CD4-positive, alpha-beta T cell treated with Interferon gamma for 1 hour (primary cell): ENCODE data around the gene SLC24A1.
"Not testable (repeated sequence)": the region's sequence is repeated elsewhere in the genome, so short reads cannot be mapped to it uniquely, and the experiment has no call there.

Experiments
- DNase-seq: peaks from one replicate; pipeline ENCODE4 v3.0.0-alpha.2; 2020

The SLC24A1 gene

DNA sequence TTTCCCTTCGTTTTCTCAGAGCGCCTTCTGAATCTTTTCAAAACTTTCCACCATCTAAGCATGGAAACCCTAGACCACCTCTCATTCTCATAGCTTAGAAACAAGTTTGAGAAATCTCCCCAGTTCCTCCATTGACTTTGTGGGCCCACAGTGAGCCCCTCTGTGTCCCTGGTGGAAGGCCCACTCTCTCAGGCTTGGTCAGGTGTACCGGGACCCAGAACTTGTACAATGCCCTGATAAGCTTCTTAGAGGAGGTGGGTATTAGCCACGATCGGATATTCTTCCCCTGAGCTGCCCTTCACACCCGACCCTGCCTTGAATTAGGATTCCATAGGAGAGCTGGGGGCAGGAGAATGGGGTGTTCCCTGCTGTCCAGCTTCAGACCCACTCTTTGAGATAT lies at the start of gene SLC24A1:
TSS of gene SLC24A1 (plus strand) at position 301 of the 400 bp plus-strand sequence. CDS start 2,143 bp downstream, outside the sequence.
- no peak for DNase-seq

DNA sequence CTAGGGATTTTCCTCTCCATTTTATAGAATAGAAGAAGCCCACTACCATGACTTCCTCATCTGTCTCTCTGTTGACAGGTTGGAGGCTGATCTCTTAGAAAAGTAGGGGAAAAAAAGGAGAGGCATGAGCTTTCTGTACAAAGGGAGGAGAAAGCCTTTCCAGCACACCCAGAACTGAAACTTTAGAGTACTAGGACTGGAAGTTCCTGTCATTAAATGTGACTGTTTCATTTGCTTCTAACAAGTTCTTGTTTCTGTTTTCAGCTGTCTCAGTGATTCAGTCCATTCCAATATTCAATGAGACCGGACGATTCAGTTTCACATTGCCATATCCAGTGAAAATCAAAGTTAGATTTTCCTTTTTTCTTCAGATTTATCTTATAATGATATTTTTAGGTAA lies 49.8 kb upstream of the SLC24A1 start:
- no peak for DNase-seq

DNA sequence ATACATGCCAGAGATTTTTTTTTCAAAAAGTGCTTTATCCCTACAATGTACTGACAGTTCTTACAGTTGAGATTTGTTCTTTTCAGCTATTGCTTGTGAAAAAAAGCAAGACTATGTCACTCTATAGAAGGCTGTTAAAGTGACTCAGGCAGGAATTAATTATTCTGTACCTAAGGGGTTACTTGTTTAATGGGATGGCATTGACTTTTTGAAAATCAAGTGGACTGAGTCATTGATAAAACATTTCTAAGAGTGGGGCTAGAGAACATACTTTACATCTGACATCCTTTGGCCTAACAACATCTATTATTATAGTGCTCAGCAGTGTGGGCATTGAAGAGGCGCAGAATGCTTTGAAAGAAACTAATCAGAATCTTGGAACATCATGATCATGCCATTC lies 45.1 kb upstream of the SLC24A1 start:
- DNase-seq = no peak

DNA sequence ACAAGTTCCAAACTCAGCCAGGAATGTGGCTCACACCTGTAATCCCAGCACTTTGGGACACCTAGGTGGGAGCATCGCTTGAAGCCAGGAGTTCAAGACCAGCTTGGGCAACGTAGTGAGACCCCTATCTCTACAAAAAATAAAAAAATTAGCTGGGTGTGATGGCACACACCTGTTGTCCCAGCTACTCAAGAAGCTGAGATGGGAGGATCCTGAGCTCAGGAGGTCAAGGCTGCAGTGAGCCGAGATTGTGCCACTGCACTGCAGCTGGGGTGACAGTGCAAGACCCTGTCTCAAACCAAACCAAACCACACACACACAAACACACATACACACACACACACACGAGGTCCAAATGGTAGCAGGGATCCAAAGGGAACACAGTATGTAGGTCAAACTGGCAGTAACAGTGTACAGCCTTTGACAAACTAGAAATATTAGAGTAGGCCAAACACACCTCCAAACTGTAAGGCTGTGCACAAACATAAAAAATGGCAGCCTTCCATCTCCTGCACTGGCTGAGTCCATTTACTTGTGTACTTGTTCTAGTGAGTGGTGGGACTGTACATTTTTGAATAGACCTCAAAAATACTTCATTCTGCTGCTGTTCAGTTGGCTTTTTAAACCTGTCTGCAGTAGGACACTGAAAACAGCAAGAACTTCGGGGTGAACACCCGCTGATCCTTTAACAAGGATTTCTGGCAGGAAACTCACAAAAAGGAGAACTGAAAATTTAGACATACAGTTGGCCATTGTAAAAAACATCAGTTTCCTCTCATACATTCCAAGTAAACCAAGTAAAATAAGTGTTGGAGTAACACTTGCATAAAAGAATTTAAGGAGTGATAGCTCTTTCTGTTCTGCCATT lies 44.4 kb upstream of the SLC24A1 start:
- no peak for DNase-seq

DNA sequence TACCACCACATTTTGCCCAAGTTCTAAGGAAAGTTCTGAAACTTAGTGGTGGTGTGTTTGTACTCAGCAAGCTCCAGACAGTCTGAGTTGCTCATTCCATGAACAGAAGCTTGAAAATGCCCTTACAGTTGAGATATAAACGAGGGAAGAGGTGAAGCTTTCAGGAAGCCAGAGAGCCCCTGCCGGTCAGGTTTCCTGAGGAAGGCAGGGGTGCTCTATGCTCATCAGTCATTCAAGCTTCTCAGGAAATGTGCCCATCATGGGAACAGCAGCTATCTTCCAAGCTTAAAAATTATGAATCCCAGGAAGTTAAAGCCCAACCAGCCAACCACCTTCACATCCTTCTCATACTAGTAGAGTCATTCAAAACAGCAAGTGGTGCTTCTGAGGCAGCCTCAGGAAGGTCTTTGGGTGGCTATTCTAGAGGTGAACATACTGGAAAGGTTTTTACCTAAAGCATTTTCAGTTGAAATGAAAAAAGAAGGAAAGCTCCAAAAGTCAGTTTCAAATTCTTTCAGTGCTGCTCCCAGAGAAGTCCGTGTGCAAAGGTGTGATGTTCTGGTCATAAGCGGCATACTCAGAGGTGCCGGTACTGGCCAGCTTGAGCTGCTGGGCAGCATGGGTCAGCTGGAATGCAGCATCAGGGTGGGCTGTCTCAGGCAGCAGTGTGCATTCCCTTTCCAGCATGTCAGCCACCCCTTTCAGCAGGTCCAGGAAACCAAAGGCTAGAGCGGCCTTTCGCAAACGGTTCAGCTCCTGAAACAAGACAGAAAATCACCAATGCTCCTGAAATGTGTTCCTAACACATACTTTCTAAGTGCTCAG lies 42.6 kb upstream of the SLC24A1 start:
- DNase-seq = no peak

DNA sequence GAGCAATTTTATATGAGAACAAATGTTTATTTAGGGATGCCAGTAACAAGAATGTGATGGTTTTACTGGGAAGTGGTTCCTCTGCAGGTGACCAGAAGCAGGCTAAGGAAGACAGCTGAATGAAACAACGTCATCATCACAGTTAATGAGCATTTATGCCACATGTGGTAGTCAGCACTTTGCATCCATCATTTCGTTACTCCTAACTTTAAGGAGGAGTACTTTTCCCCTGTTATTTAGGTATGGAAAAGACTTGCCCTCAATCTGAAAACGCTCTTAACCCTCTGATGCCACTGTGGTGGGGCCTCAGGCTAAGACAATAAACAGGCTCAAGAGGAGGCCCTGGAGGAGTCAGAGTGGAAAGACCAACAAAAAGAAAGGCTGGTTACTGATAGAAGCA lies 42.0 kb upstream of the SLC24A1 start:
- no peak for DNase-seq

DNA sequence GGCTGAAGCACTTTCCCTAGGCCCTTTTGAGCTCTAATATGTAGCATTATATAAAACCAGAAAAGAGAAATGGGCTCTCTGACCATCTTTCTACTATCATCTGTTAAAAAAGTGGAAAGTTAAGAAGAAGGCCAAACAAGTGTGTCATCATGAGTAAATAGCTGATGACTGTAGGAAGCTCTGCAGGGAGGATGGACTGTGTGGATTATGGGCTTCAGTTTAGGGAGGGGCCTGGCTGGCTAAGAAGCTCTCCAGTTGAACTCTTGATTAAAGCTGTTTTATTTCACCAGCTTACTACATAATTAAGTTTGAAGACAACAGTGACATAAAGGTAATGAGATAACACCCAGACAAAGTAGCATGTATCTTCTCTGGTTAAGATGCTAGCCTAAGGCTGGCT lies 41.5 kb upstream of the SLC24A1 start:
- no peak for DNase-seq

DNA sequence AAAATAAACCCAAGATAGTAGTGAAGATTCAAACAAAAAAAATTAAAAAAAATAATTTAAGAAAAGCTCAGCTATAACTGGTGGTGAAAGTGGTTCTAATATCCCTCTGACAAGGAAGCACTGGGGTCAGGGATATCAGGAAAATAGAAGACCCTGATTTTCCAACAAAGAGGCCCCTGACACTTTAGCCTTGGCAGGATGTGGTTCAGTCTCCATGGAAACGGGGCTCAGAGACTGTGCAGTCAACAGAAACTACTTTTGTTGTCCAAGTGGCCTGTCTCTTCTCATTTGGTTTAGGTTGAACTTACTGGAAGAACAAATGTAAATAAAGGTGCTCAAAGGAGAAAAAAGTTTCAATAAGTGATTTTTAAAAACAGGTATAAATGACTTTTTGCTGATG lies 38.0 kb upstream of the SLC24A1 start:
- peak; percentile 55 for DNase-seq

DNA sequence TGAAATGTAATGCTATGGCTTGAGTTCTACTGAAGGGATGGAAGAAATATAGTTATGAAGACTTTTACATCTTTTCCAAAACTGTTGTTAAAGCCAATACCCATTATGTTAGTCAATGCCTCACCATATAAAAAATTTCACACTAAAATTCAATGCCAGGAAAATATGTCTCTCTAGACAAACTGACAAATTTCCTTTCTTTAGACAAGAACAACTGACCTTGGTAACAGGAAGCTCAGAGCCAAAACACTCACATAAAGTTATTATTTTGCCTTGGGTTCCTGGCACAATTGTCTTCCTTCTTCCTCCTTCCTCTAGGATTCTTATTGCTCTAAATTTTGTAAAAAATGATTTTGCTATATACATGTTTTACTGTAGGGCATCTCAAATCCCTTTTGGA lies 37.5 kb upstream of the SLC24A1 start:
- no peak for DNase-seq

DNA sequence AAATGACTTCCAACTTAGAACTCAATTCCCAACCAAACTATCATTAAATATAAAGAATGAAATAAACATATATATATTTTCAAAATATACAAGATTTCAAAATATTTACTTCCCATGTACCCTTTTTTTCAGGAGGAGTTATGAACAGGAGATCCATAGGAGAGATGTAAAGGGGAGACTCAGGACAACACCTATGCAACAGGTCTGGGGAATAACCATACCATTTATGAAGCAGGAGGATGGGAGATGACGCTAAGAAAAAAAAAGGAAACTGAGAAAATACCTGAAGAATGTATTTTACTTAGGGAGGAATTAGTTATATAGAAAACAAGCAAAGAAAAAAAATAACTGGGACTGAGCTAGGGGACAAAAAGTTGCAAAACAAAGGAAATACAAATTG lies 34.6 kb upstream of the SLC24A1 start:
- DNase-seq = no peak

DNA sequence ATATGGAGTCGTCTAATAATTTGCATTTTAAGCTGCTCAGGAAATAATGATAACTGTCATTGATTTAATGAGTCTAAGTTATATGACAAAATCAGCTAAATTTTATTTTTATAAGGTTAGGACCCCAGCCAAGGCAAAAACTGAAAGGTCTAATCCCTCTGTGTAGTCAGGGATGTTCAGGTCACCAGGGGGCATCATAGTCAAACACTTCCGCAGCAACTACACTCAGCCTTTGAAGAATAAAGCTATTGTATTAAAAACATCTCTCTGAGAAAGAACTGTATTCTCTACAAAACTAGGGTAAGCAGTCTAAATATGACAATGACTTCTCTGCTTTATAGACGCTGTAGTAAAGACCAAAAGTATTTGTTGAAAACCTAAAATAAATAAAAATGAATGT lies 25.8 kb upstream of the SLC24A1 start:
- DNase-seq = no peak

DNA sequence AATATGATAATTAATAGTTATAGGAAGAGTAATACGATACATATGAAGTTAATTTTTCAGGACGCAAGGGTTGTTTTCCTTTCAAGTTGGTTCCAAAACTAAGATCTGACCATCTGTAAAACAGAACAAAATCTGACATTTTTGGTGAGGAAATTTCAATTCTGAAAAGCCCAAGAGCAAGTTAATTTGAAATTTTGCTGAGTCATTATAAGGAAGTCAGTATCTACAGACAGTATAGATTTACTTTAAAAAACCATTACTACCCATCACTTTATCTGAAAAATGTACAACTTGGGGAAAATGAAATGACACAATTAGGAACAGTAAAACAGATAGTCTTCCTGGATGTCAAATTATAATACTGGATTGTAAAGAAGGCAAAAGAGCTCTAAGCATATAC lies 23.3 kb upstream of the SLC24A1 start:
- DNase-seq = no peak

DNA sequence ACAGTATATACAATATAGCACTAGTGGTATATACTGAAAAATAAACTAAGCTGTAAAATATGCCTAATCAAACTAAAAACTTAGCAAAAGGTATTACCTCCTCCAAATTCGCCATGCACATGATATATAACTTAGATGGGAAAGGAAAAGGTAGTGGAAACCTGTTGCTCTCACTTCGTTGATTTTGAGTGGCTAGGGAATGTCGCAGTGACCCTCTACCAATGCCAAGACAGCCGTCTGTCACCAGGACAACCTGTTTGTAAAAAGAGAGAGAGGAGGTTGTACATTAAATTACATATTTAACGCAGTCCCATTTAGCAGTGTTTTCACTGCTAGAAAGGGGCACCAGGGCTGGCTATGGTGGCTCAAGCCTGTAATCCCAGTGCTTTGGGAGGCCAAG lies 22.1 kb upstream of the SLC24A1 start:
- DNase-seq = no peak

DNA sequence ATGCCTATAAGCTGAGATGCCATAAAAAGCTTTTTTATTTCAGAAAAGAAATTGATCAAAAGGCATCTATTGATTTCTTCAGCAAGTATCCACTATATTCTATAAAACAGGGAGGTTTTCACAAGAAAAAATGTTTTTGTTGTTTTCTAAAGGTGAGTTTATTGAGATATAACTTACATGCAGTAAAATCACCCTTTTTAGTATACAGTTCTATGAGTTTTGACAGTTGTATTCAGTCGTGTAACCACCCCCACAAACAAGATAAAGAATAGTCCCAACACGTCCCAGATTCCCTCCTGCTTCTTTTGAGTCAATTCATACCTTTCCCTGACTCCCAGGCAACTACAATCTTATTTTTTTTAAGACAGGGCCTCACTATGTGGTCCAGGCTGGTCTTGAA lies 18.6 kb upstream of the SLC24A1 start:
- no peak for DNase-seq

DNA sequence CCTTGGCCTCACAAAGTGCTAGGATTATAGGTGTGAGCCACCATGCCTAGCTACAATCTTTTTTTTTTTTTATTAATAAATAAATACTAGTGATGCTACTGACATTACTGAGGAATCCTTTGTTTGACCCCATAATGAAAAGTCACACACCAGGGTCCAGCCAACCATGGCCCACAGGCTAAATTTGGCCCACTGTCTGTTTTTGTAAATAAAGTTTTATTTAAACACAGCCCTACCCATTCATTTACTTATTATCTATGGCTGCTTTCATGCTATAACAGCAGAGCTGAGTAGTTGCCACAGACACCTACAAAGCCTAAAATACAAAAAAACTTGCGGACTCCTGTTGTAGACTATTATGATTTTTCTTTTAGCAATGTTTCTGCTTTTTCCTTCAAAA lies 18.2 kb upstream of the SLC24A1 start:
- DNase-seq = no peak

DNA sequence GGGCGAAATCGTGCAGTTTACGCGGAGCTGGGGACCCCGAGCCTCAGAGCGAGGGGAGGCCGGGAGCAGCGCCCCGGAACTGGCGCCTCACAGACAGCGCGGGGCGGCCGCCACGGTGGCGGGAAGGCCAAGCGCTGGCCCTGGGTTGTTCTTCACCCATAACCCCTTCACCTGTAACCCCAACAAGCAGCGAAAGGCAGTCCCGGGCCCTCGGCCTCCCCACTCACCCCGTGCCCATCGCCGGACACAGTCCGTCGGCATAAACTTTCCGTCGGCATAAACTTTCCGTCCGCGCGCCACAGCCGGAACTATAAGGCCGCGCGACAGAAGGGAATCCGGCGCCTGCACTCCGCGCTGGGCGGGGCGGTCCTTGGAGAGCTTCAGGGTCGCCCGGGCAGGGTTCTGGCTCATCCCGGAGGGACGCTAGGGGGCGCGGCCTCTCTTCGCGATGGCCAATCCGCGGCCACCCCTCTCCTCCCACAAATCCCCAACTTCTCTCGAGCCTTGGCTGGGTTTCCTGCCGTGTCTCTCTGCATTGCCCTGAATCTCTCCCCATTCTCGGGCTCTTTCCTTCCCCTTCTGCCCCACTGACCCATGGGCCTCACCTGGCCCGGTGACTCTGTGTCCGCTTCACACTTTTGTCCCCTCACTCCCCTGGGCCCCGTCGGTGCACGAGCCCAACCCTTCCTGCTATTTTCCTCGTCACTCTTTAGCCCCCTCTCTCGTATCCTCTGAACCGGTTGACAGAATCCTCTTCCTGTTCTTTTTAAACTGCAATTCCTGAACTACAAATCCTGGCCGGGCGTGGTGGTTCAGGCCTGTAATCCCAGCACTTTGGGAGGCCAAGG lies 10.6 kb upstream of the SLC24A1 start, which contains the start of gene INTS14:
TSS of gene INTS14 (minus strand) at position 261 of the 848 bp plus-strand sequence. CDS start 3,751 bp downstream, outside the sequence.
- DNase-seq = peak; percentile 90

DNA sequence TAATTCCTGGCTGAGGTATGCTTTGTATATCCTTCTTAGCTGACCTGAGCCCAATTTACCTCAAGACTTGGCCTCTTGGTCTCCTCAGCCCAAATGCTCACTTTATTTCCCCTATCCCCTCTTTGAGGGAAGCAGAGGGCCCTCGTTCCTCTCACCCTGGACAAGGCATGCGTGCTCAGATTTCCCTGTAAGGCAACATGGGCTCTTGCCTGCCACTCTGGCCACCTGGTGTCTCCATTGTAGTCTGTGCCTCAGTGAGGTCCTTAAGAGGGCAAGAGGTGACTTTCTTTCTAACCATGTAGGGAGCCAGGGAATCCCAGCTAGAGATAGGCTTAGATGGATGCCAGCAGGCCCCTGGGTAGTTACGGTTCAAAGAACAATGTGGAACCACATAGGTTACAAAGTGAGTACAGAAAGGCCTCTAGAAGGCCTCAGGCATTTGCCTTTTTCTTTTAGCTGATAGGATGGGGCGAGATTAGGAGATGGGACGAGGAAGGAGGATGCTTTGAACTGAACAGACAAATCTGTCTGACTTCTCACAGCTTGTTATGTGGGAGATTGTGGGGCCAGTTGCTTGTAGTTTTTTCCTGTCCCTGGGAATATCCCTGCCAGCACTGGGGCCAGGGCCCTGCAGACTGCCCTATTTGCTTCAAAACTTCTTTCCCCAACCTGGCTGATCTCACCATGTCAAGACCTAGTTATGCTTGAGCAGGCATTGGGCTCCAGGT lies 9.7 kb upstream of the SLC24A1 start:
- DNase-seq = no peak

DNA sequence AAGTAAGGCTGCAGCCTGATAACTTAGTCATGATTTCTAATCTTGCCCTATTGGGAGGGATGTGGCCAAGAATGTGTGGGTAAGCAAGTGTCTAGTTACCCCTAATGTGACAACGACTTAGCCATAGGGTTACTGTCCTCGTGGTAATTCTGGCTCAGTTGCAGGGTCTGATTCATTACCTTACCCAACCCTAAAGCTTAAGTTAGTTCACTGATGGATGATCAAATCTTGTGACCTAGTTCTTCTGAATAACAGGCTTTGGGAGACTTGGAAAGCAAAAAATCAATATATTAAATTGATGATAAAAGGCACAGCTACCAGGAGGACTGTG lies 9.2 kb upstream of the SLC24A1 start:
- no peak for DNase-seq

DNA sequence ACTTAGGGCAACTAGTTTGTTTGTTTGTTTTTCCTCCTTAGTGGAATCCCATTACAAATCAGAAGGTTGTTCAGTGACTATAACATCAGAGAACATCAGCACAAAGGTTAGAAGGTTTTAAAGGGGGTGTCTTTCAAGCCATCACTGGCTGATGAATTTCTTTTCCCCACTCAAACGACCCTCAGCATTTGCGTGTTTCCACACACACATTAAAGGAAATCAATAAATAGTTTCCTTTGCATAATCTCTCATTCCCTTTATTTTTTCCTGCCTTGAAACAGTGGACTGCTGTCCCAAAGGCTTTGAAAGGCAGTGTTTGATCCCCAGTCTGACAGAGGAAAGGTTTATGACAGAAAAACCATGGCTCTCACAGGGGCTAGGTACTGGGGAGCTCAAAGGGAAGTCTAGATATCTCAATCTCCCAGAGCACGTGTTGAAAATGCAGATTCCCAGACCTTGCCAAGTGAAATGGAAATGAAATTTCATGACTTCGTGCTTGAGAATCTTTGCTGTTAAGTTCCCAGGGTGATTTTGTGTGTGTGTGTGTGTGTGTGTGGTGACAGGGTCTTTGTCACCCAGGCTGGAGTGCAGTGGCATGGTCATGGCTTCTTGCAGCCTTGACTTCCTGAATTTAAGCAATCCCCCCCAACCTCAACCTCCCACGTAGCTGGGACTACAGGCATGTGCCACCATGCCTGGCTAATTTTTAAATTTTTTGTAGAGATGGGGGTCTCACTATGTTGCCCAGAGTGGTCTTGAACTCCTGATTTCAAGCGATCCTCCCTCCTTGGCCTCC lies 8.6 kb upstream of the SLC24A1 start:
- DNase-seq = no peak

DNA sequence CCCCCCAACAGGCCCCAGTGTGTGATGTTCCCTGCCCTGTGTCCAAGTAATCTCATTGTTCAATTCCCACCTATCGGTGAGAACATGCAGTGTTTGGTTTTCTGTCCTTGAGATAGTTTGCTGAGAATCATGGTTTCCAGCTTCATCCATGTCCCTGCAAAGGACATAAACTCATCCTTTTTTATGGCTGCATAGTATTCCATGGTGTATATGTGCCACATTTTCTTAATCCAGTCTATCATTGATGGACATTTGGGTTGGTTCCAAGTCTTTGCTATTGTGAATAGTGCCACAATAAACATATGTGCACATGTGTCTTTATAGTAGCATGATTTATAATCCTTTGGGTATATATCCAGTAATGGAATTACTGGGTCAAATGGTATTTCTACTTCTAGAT lies 5.9 kb upstream of the SLC24A1 start:
- DNase-seq = not testable (repeated sequence)

DNA sequence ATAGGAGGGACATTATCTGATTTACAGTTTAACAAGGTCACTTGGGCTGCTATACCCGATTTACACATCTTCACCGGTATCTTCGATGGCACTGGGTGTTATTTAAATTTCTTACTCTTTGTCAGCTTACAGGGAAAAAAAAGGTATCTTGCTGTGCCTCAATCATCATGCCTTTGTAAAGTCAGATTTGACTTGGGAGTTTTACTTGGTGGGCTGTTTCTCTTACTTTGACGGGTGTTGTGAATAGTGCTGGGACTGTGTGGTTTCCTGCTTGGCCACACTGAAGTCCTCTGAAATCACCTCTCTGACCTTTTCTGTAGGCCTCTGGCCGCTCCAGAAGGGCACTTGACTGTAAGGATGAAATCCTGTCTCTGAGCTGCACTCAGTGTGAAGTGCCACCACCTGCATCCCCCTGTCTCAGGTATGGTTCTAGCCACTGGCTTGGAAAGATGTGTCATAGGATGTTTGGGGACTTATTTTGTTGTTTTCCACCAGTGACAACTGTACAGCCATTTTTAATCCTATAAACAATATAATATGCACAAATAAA lies 3.1 kb upstream of the SLC24A1 start:
- no peak for DNase-seq
